NCI-H2081 (cell line): ENCODE measurements around the gene BCL2L13.
A peak's percentile ranks its signal among the peaks of the same experiment; 100 is the strongest.
"Not testable (repeated sequence)": the region's sequence is repeated elsewhere in the genome, so short reads cannot be mapped to it uniquely, and the experiment has no call there.

Experiments used
- DNase-seq, 2 experiments: peaks; one replicate each; lab custom pipeline; 2025; lab: John Stamatoyannopoulos, UW

Gene BCL2L13

GRCh38 chr22:17761138-17761488 is 122.6 kb downstream of the BCL2L13 start:
- no peak for DNase-seq

- DNase-seq, result not testable (repeated sequence)
Measured at GRCh38 chr22:17763442-17763841, 124.9 kb downstream of the BCL2L13 start.

GRCh38 chr22:17764036-17764435 is 125.5 kb downstream of the BCL2L13 start:
- no peak for DNase-seq

GRCh38 chr22:17764852-17765251 is 126.3 kb downstream of the BCL2L13 start:
- DNase-seq, result not testable (repeated sequence)

- no peak for DNase-seq
Measured at GRCh38 chr22:17767233-17768065, 128.9 kb downstream of the BCL2L13 start.

GRCh38 chr22:17769013-17769715 is 130.6 kb downstream of the BCL2L13 start:
- no peak for DNase-seq

- no peak for DNase-seq
Measured at GRCh38 chr22:17769716-17770082, 131.1 kb downstream of the BCL2L13 start.

GRCh38 chr22:17770180-17771077 is 131.9 kb downstream of the BCL2L13 start:
- DNase-seq, result no peak

GRCh38 chr22:17772249-17772957 is 133.8 kb downstream of the BCL2L13 start:
- DNase-seq, result no peak

GRCh38 chr22:17772958-17773605 is 134.5 kb downstream of the BCL2L13 start:
- DNase-seq, result no peak

- DNase-seq, result peak; percentile 56 to 65
Measured at GRCh38 chr22:17773606-17774205, 135.1 kb downstream of the BCL2L13 start.

GRCh38 chr22:17774206-17774925 is 135.8 kb downstream of the BCL2L13 start, which contains the start of gene BID:
Gene BID, minus strand, starts transcription at chr22:17774469. Its CDS starts 24,353 bp downstream, at chr22:17750116.
- DNase-seq, result peak; percentile 26 to 39

GRCh38 chr22:17774926-17775685 is 136.5 kb downstream of the BCL2L13 start:
- no peak for DNase-seq

GRCh38 chr22:17775781-17776465 is 137.4 kb downstream of the BCL2L13 start:
- no peak for DNase-seq

- no peak for DNase-seq
Measured at GRCh38 chr22:17777005-17777716, 138.6 kb downstream of the BCL2L13 start.

- no peak for DNase-seq
Measured at GRCh38 chr22:17777717-17778044, 139.1 kb downstream of the BCL2L13 start.

- no peak for DNase-seq
Measured at GRCh38 chr22:17778412-17778976, 139.9 kb downstream of the BCL2L13 start.
